Effector memory CD4-positive, alpha-beta T cell (primary cell): ENCODE results near the gene B9D1.

Experiments
- DNase-seq, 3 donors: peaks; one replicate each; pipeline ENCODE4 v3.0.0-alpha.2; 2020
- H3K27ac ChIP-seq: 2 replicates; pipeline ENCODE4 v1.7.0; 2013; ENCODE audit warnings: mild to moderate bottlenecking, low read length, moderate library complexity; ENCODE audit not compliant: insufficient read depth, poor library complexity, severe bottlenecking
- H3K27me3 ChIP-seq: replicated peaks from 2 replicates; pipeline ENCODE4 v1.7.0; 2013; ENCODE audit warnings: mild to moderate bottlenecking, low read length; ENCODE audit not compliant: insufficient read depth, control insufficient read depth, poor library complexity, severe bottlenecking
- H3K36me3 ChIP-seq: 2 replicates; pipeline ENCODE4 v1.7.0; 2013; ENCODE audit warnings: mild to moderate bottlenecking, low read length, moderate library complexity; ENCODE audit not compliant: control insufficient read depth, insufficient read depth
- H3K4me1 ChIP-seq: 2 replicates; pipeline ENCODE4 v1.7.0; 2013; ENCODE audit warnings: low read length, mild to moderate bottlenecking; ENCODE audit not compliant: control insufficient read depth, insufficient read depth, poor library complexity, severe bottlenecking
- H3K4me3 ChIP-seq: 2 replicates; pipeline ENCODE4 v1.7.0; 2013; ENCODE audit warnings: low read length, low read depth, mild to moderate bottlenecking; ENCODE audit not compliant: insufficient read depth, poor library complexity, severe bottlenecking
- H3K9me3 ChIP-seq: 2 replicates; pipeline ENCODE4 v1.7.0; 2013; ENCODE audit warnings: mild to moderate bottlenecking, low read length, moderate library complexity; ENCODE audit not compliant: control insufficient read depth

B9D1 gene

GRCh38 chr17:19311421-19312215 lies 50.9 kb downstream of the B9D1 start:
- peaks cover 4% of the 10 kb centered on the region for H3K4me1 ChIP-seq
- no peak overlapping the region for H3K4me3 ChIP-seq
- H3K36me3 ChIP-seq = no peaks in the 10 kb centered on the region
- H3K27ac ChIP-seq = no peak overlapping the region
- H3K9me3 ChIP-seq = no peaks in the 10 kb centered on the region
- no peak for DNase-seq
- no peaks in the 10 kb centered on the region for H3K27me3 ChIP-seq

GRCh38 chr17:19311016-19311415 lies 51.5 kb downstream of the B9D1 start:
- Histone ChIP-seq H3K27ac (no peak overlapping the region), H3K36me3 (no peaks in the 10 kb centered on the region), H3K4me3 (no peak overlapping the region), H3K27me3 (no peaks in the 10 kb centered on the region), H3K9me3 (no peaks in the 10 kb centered on the region), H3K4me1 (peaks cover 10% of the 10 kb centered on the region)
- DNase-seq = no peak

- Histone ChIP-seq H3K27me3 (no peaks in the 10 kb centered on the region), H3K4me1 (peaks cover 18% of the 10 kb centered on the region), H3K27ac (no peak overlapping the region), H3K4me3 (no peak overlapping the region), H3K9me3 (no peaks in the 10 kb centered on the region), H3K36me3 (no peaks in the 10 kb centered on the region)
- DNase-seq = no peak
Observed at GRCh38 chr17:19310151-19310550, 52.4 kb downstream of the B9D1 start.

- no peak for DNase-seq
- Histone ChIP-seq H3K27ac (no peak overlapping the region), H3K27me3 (no peaks in the 10 kb centered on the region), H3K4me1 (peaks cover 18% of the 10 kb centered on the region), H3K36me3 (no peaks in the 10 kb centered on the region), H3K9me3 (no peaks in the 10 kb centered on the region), H3K4me3 (no peak overlapping the region)
Observed at GRCh38 chr17:19309701-19310100, 52.8 kb downstream of the B9D1 start.

- peaks cover 18% of the 10 kb centered on the region for H3K4me1 ChIP-seq
- H3K36me3 ChIP-seq = no peaks in the 10 kb centered on the region
- no peak overlapping the region for H3K27ac ChIP-seq
- H3K27me3 ChIP-seq = no peaks in the 10 kb centered on the region
- DNase-seq = no peak
- no peak overlapping the region for H3K4me3 ChIP-seq
- H3K9me3 ChIP-seq = no peaks in the 10 kb centered on the region
Observed at GRCh38 chr17:19308398-19308797, 54.1 kb downstream of the B9D1 start.

GRCh38 chr17:19307521-19307920 lies 55.0 kb downstream of the B9D1 start:
- DNase-seq = no peak
- Histone ChIP-seq H3K36me3 (no peaks in the 10 kb centered on the region), H3K4me3 (no peak overlapping the region), H3K9me3 (no peaks in the 10 kb centered on the region), H3K27ac (no peak overlapping the region), H3K4me1 (peaks cover 18% of the 10 kb centered on the region), H3K27me3 (no peaks in the 10 kb centered on the region)

- no peaks in the 10 kb centered on the region for H3K27me3 ChIP-seq
- no peaks in the 10 kb centered on the region for H3K9me3 ChIP-seq
- H3K4me1 ChIP-seq = peaks cover 18% of the 10 kb centered on the region
- H3K36me3 ChIP-seq = no peaks in the 10 kb centered on the region
- peak in 2 of 3 donors; percentile 11 to 21 for DNase-seq
- no peak overlapping the region for H3K4me3 ChIP-seq
- no peak overlapping the region for H3K27ac ChIP-seq
Observed at GRCh38 chr17:19306160-19307111, 56.1 kb downstream of the B9D1 start.

- Histone ChIP-seq H3K36me3 (no peaks in the 10 kb centered on the region), H3K4me3 (no peak overlapping the region), H3K9me3 (no peaks in the 10 kb centered on the region), H3K4me1 (peaks cover 18% of the 10 kb centered on the region), H3K27ac (no peak overlapping the region), H3K27me3 (no peaks in the 10 kb centered on the region)
- DNase-seq = no peak
Observed at GRCh38 chr17:19305761-19306159, 56.8 kb downstream of the B9D1 start.

GRCh38 chr17:19305256-19305655 lies 57.3 kb downstream of the B9D1 start:
- Histone ChIP-seq H3K4me1 (peaks cover 18% of the 10 kb centered on the region), H3K27me3 (no peaks in the 10 kb centered on the region), H3K4me3 (no peak overlapping the region), H3K9me3 (no peaks in the 10 kb centered on the region), H3K36me3 (no peaks in the 10 kb centered on the region), H3K27ac (no peak overlapping the region)
- no peak for DNase-seq

GRCh38 chr17:19304751-19305150 lies 57.8 kb downstream of the B9D1 start:
- DNase-seq = no peak
- H3K4me3 ChIP-seq = no peak overlapping the region
- H3K36me3 ChIP-seq = no peaks in the 10 kb centered on the region
- peaks cover 18% of the 10 kb centered on the region for H3K4me1 ChIP-seq
- no peaks in the 10 kb centered on the region for H3K27me3 ChIP-seq
- H3K27ac ChIP-seq = no peak overlapping the region
- H3K9me3 ChIP-seq = no peaks in the 10 kb centered on the region
